Measurements from ENCODE around the gene ITGBL1.
A peak's percentile ranks its signal among the peaks of the same experiment; 100 is the strongest.

The ITGBL1 gene

DNA sequence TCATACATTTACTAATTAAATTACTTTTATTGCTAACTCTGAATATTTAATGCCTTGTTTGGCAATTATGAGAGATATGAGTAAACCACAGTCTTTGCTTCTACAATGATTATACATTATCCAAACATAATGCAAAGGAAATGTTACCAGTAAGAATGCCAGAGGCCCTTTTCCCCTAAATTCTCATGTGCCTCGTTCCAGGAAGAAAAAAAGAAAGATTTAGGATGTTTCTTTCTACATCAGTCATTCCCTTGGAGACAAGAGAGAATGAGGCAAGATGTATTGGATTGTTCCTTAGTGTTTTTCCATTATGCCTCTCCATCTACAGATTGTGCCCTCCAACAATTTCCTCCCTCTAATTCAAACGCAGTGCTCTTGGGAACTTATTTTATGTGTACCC lies 50.1 kb downstream of the ITGBL1 start:
- ATAC-seq (replicated peaks) = no peak
- H3K27me3 Mint-ChIP-seq = peaks cover 38 to 41% of the 10 kb centered on the region in 2 donors
- H3K4me3 Mint-ChIP-seq = no peak overlapping the region
- H3K4me1 Mint-ChIP-seq (ENCODE audit: low read depth in 2 of 2) = no peaks in the 10 kb centered on the region
- H3K9me3 Mint-ChIP-seq = no peaks in the 10 kb centered on the region
- H3K36me3 Mint-ChIP-seq (ENCODE audit: insufficient read depth) = no peaks in the 10 kb centered on the region
- no peak overlapping the region for H3K27ac Mint-ChIP-seq
- no peak for DNase-seq

GRCh38 chr13:101511161-101511560 lies 58.7 kb downstream of the ITGBL1 start:
- no peak overlapping the region for H3K27ac Mint-ChIP-seq
- no peaks in the 10 kb centered on the region for H3K9me3 Mint-ChIP-seq
- no peak for DNase-seq
- H3K4me1 Mint-ChIP-seq (ENCODE audit: low read depth in 2 of 2) = peaks cover 1 to 5% of the 10 kb centered on the region in 2 donors
- H3K27me3 Mint-ChIP-seq = peaks cover 10 to 35% of the 10 kb centered on the region in 2 donors
- no peak overlapping the region for H3K4me3 Mint-ChIP-seq
- ATAC-seq (replicated peaks) = no peak
- no peaks in the 10 kb centered on the region for H3K36me3 Mint-ChIP-seq (ENCODE audit: insufficient read depth)

DNA sequence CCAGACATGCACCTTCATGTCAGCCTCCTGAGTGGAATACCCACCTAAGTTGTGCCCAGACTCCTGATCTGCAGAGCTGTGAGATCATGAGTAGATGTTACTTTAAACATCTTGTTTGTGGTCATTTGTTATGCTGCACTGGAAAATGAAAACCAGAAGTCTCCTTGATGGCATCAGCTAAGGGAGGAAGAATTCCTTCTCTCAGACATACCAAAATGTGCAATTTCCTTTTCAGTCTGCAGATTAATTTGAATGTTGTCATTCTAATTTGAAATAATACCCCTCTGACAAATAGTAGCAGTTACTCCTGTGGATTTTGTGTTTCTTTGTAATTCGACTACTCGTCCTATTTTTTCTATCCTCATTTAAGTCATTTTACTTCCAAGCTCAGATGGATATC lies 59.3 kb downstream of the ITGBL1 start:
- H3K36me3 Mint-ChIP-seq (ENCODE audit: insufficient read depth) = no peaks in the 10 kb centered on the region
- ATAC-seq (replicated peaks) (no peak), DNase-seq (no peak)
- no peaks in the 10 kb centered on the region for H3K9me3 Mint-ChIP-seq
- peaks cover 5 to 31% of the 10 kb centered on the region in 2 donors for H3K27me3 Mint-ChIP-seq
- no peak overlapping the region for H3K4me3 Mint-ChIP-seq
- no peak overlapping the region for H3K27ac Mint-ChIP-seq
- H3K4me1 Mint-ChIP-seq (ENCODE audit: low read depth in 2 of 2) = peaks cover 1 to 5% of the 10 kb centered on the region in 2 donors

GRCh38 chr13:101512650-101513049 lies 60.2 kb downstream of the ITGBL1 start:
- ATAC-seq (replicated peaks) = no peak
- H3K4me1 Mint-ChIP-seq (ENCODE audit: low read depth in 2 of 2) = peaks cover 1 to 5% of the 10 kb centered on the region in 2 donors
- peaks cover 0 to 26% of the 10 kb centered on the region in 2 donors for H3K27me3 Mint-ChIP-seq
- H3K27ac Mint-ChIP-seq = no peak overlapping the region
- H3K9me3 Mint-ChIP-seq = no peaks in the 10 kb centered on the region
- H3K36me3 Mint-ChIP-seq (ENCODE audit: insufficient read depth) = no peaks in the 10 kb centered on the region
- no peak overlapping the region for H3K4me3 Mint-ChIP-seq
- DNase-seq = no peak

DNA sequence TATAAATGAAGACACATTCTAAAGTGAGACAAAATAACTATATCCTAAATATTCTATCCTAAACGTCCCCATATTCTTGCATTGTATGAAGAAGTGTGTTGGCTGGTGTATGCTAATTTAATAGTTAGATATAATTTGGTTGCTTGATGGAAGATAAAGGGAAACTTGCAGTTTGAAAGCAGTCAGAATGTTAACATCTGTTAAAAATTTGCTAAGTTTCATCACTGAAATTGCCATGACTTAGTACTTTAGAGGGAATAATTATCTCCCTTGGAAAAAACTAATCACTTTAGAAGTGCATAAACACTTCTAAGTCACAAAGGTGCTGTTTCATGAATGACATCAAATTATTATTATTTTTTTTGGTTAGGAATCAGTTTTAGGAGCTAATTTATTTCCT lies 61.6 kb downstream of the ITGBL1 start:
- Mint-ChIP-seq H3K4me3 (no peak overlapping the region), H3K36me3 (ENCODE audit: insufficient read depth) (no peaks in the 10 kb centered on the region), H3K27me3 (peaks cover 0 to 14% of the 10 kb centered on the region in 2 donors), H3K4me1 (ENCODE audit: low read depth in 2 of 2) (peaks cover 1 to 5% of the 10 kb centered on the region in 2 donors), H3K9me3 (no peaks in the 10 kb centered on the region), H3K27ac (no peak overlapping the region)
- DNase-seq (no peak), ATAC-seq (replicated peaks) (no peak)

DNA sequence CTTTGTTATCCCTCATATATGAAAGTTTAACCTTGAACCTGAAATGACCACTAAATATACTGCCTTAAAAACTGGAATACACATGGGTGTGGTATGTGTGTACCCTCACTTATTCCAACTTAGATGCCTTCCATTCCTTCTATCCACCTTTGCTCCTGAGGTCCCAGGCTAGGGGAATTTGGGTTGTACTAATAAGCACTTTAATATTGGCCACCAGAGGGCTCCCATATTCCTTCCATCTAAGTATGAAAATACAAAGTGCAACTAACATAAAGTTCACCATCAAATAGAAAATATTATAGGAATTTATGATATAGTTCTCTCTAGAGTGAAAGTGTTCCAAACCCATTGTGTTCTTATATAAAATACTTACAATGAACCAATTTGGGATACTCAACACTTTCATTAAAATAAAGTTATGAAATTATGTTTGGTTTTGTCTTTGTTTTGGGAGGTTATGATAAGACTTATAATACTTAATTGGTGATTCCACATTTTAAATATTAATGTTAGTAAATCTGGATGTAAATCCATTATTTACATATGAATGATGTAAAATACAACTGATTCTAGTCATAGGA lies 62.3 kb downstream of the ITGBL1 start:
- H3K36me3 Mint-ChIP-seq (ENCODE audit: insufficient read depth) = no peaks in the 10 kb centered on the region
- peaks cover 3 to 10% of the 10 kb centered on the region in 2 donors for H3K4me1 Mint-ChIP-seq (ENCODE audit: low read depth in 2 of 2)
- no peaks in the 10 kb centered on the region for H3K9me3 Mint-ChIP-seq
- ATAC-seq (replicated peaks) (peak; percentile 47), DNase-seq (peak; percentile 11 to 30 (median 24))
- H3K27me3 Mint-ChIP-seq = peaks cover 0 to 13% of the 10 kb centered on the region in 2 donors
- H3K4me3 Mint-ChIP-seq = no peak overlapping the region
- H3K27ac Mint-ChIP-seq = no peak overlapping the region

- Mint-ChIP-seq H3K9me3 (no peaks in the 10 kb centered on the region), H3K4me3 (no peak overlapping the region), H3K36me3 (ENCODE audit: insufficient read depth) (no peaks in the 10 kb centered on the region), H3K27ac (peak overlapping the region in 1 of 2 donors; percentile 42), H3K27me3 (peaks cover 0 to 8% of the 10 kb centered on the region in 2 donors), H3K4me1 (ENCODE audit: low read depth in 2 of 2) (peaks cover 7 to 18% of the 10 kb centered on the region in 2 donors)
- ATAC-seq (replicated peaks) = no peak
- DNase-seq = no peak
These were observed 63.0 kb downstream of the ITGBL1 start for GRCh38 chr13:101515504-101515903.

- no peak for DNase-seq
- peaks cover 0 to 8% of the 10 kb centered on the region in 2 donors for H3K27me3 Mint-ChIP-seq
- ATAC-seq (replicated peaks) = no peak
- H3K9me3 Mint-ChIP-seq = no peaks in the 10 kb centered on the region
- H3K36me3 Mint-ChIP-seq (ENCODE audit: insufficient read depth) = no peaks in the 10 kb centered on the region
- H3K27ac Mint-ChIP-seq = peak overlapping the region in 1 of 2 donors; percentile 42
- peaks cover 14 to 25% of the 10 kb centered on the region in 2 donors for H3K4me1 Mint-ChIP-seq (ENCODE audit: low read depth in 2 of 2)
- H3K4me3 Mint-ChIP-seq = no peak overlapping the region
These were observed 63.8 kb downstream of the ITGBL1 start for GRCh38 chr13:101516262-101516661.

DNA sequence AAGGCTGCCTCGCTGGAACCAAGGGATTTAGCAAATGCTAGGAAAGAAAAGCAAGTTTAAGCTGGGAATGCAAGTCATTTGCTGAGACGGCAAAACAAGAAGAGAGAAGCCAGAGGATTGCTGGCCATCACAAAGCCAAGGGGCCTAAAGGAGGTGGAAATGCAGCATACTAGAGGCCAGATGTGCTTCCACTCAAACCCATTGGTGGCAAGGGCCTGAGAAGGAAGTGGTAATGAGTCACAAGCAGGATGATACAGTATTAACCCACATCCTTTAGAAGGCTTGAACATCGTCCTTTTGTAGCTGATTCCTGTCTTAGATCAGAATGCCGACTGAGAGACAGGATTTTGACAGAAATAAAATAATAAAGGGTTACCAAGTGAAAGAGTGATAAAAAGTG lies 68.2 kb downstream of the ITGBL1 start:
- DNase-seq (peak in 2 of 3 experiments; percentile 10 to 21), ATAC-seq (replicated peaks) (peak; percentile 99)
- H3K36me3 Mint-ChIP-seq (ENCODE audit: insufficient read depth) = no peaks in the 10 kb centered on the region
- no peaks in the 10 kb centered on the region for H3K9me3 Mint-ChIP-seq
- peak overlapping the region; percentile 81 to 83 for H3K27ac Mint-ChIP-seq
- peak overlapping the region; percentile 40 to 67 for H3K4me3 Mint-ChIP-seq
- peaks cover 17 to 36% of the 10 kb centered on the region in 2 donors for H3K4me1 Mint-ChIP-seq (ENCODE audit: low read depth in 2 of 2)
- no peaks in the 10 kb centered on the region for H3K27me3 Mint-ChIP-seq

- H3K4me3 Mint-ChIP-seq = peak overlapping the region; percentile 40 to 67
- peaks cover 17 to 35% of the 10 kb centered on the region in 2 donors for H3K4me1 Mint-ChIP-seq (ENCODE audit: low read depth in 2 of 2)
- H3K36me3 Mint-ChIP-seq (ENCODE audit: insufficient read depth) = no peaks in the 10 kb centered on the region
- ATAC-seq (replicated peaks) (no peak), DNase-seq (no peak)
- peak overlapping the region; percentile 81 to 83 for H3K27ac Mint-ChIP-seq
- H3K9me3 Mint-ChIP-seq = no peaks in the 10 kb centered on the region
- H3K27me3 Mint-ChIP-seq = no peaks in the 10 kb centered on the region
These were observed 68.9 kb downstream of the ITGBL1 start for GRCh38 chr13:101521371-101521770.

- Mint-ChIP-seq H3K4me1 (ENCODE audit: low read depth in 2 of 2) (peaks cover 17 to 35% of the 10 kb centered on the region in 2 donors), H3K4me3 (no peak overlapping the region), H3K36me3 (ENCODE audit: insufficient read depth) (no peaks in the 10 kb centered on the region), H3K27me3 (no peaks in the 10 kb centered on the region), H3K27ac (no peak overlapping the region), H3K9me3 (no peaks in the 10 kb centered on the region)
- no peak for ATAC-seq (replicated peaks)
- no peak for DNase-seq
These were observed 70.1 kb downstream of the ITGBL1 start for GRCh38 chr13:101522607-101523006.

- DNase-seq (no peak), ATAC-seq (replicated peaks) (no peak)
- peaks cover 17 to 35% of the 10 kb centered on the region in 2 donors for H3K4me1 Mint-ChIP-seq (ENCODE audit: low read depth in 2 of 2)
- peak overlapping the region in 1 of 2 donors; percentile 46 for H3K27ac Mint-ChIP-seq
- H3K9me3 Mint-ChIP-seq = no peaks in the 10 kb centered on the region
- H3K4me3 Mint-ChIP-seq = no peak overlapping the region
- no peaks in the 10 kb centered on the region for H3K27me3 Mint-ChIP-seq
- H3K36me3 Mint-ChIP-seq (ENCODE audit: insufficient read depth) = no peaks in the 10 kb centered on the region
These were observed 71.0 kb downstream of the ITGBL1 start for GRCh38 chr13:101523154-101524131.

- no peak for DNase-seq
- Mint-ChIP-seq H3K4me1 (ENCODE audit: low read depth in 2 of 2) (peaks cover 1 to 11% of the 10 kb centered on the region in 2 donors), H3K27ac (no peak overlapping the region), H3K36me3 (ENCODE audit: insufficient read depth) (no peaks in the 10 kb centered on the region), H3K27me3 (no peaks in the 10 kb centered on the region), H3K4me3 (no peak overlapping the region), H3K9me3 (no peaks in the 10 kb centered on the region)
- no peak for ATAC-seq (replicated peaks)
These were observed 74.7 kb downstream of the ITGBL1 start for GRCh38 chr13:101527130-101527529.

DNA sequence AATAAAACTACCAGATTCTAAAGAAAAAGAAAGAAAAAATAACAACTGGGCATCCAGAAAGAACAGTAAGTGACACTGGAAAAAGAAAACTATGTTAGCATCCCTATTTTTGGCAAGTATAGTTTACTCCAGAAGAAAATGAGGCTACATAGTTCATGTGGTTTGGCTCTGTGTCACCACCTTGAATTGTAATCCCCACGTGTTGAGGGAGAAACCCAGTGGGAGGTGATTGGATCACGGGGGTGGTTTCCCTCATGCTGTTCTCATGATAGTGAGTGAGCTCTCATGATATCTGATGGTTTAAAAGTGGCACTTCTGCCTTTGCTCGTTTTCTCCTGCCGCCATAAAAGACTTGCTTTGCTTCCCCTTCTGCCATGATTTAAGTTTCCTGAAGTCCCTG lies 76.9 kb downstream of the ITGBL1 start:
- H3K4me3 Mint-ChIP-seq = no peak overlapping the region
- ATAC-seq (replicated peaks) (no peak), DNase-seq (no peak)
- peaks cover 1 to 4% of the 10 kb centered on the region in 2 donors for H3K4me1 Mint-ChIP-seq (ENCODE audit: low read depth in 2 of 2)
- no peaks in the 10 kb centered on the region for H3K9me3 Mint-ChIP-seq
- no peaks in the 10 kb centered on the region for H3K36me3 Mint-ChIP-seq (ENCODE audit: insufficient read depth)
- no peak overlapping the region for H3K27ac Mint-ChIP-seq
- H3K27me3 Mint-ChIP-seq = no peaks in the 10 kb centered on the region

All from effector memory CD8-positive, alpha-beta T cell (primary cell).